ENCODE measurements around the gene CHCHD3. TPM values are rescaled to one million over a fixed set of nuclear protein-coding genes. Genes with fewer than 3 reads are reported as not detected.

CHCHD3 gene
- total RNA-seq: 10 to 100 TPM; 30.0 to 65.1 TPM

DNA sequence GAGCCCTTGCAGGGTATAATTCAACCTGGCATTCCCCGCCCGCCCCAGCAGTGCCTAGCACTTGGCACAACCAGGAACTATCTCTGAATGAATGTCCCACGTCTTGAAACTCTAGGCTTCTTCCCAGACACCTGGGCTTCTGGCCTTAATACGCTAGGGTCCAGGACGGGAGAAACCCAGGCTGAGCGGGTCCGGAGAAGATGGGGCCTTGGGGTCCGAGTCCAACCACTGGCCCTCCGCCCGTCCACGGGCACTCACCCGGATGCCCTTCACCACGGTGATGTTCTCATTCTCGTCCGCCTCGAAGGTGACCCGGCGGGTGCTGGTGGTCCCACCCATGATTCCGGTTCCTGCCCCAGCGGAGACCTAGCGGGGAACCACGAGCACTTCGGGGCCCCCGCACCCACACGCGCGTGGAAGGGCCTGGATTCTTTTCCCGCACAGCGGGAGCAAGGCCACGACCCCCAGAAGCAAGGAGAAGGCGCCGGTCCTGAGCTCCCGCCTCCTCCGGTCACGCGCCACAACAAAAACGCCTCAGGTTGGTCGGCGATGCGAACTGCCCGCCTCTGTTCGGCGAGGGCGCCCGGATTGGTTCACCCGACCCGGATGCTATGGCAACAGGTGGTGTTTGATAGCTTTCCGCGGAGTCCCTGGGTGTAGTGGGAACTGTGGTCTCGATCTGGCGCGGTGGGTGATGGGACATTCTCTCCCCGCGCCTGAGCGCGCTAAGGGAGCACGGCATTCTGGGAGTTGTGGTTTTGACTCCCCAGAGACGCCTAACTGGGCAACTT, at the start of gene CHCHD3:
TSS of gene CHCHD3 (minus strand) at position 492 of the 791 bp plus-strand sequence. CDS start at position 339, 153 bp downstream.
- Mint-ChIP-seq H3K4me3 (peak within 1 kb of the TSS; percentile 89), H3K36me3 (ENCODE audit: low read depth) (peaks cover 20% of the 10 kb centered on the region), H3K9me3 (no peaks in the 10 kb centered on the region), H3K27ac (peak within 1 kb of the TSS; percentile 92), H3K4me1 (peaks cover 4% of the 10 kb centered on the region), H3K27me3 (peaks cover 2% of the 10 kb centered on the region)
- peak; percentile 99 for ATAC-seq (replicated peaks)

DNA sequence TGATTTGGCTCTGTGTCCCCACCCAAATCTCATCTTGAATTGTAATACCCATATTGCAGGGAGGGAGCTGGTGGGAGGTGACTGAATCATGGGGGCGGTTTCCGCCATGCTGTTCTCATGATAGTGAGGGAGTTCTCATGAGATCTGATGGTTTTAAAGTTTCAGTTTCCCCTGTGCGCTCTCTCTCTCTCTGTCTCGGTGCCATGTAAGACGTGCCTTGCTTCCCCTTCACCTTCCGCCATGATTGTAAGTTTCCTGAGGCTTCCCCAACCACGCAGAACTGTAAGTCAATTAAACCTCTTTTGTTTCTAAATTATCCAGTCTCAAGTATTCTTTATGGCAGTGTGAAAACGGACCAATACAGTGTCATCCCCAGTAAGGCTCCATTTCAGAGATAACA, 48.3 kb upstream of the CHCHD3 start:
- peaks cover 5% of the 10 kb centered on the region for H3K27me3 Mint-ChIP-seq
- peaks cover 6% of the 10 kb centered on the region for H3K9me3 Mint-ChIP-seq
- no peaks in the 10 kb centered on the region for H3K4me1 Mint-ChIP-seq

DNA sequence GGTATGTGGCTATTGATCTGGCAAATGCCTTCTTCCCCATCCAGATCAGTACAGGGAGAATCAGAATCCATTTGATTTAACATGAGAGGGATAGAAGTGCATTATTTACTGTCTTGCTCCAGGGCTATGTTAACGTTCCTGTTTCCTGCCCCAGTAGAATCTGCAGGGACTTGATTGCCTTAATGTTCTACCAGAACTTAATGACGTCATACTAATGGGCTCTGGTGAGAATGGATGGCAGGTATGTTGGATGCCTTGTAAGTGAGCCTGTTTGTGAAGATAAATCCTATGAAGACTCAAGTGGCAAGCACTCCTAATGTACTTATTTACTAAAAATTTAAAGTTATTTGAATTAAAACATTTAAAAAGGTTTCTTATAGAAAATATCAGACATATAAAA, 44.5 kb upstream of the CHCHD3 start:
- Mint-ChIP-seq H3K4me3 (no peak overlapping the region), H3K27ac (no peak overlapping the region), H3K9me3 (peaks cover 6% of the 10 kb centered on the region), H3K27me3 (peaks cover 9% of the 10 kb centered on the region), H3K36me3 (ENCODE audit: low read depth) (no peaks in the 10 kb centered on the region), H3K4me1 (no peaks in the 10 kb centered on the region)
- no peak for ATAC-seq (replicated peaks)

More for the DNA sequence above, 48.3 kb upstream of the CHCHD3 start:
- ATAC-seq (replicated peaks): no peak
- no peak overlapping the region for H3K27ac Mint-ChIP-seq
- H3K4me3 Mint-ChIP-seq: no peak overlapping the region
- no peaks in the 10 kb centered on the region for H3K36me3 Mint-ChIP-seq (ENCODE audit: low read depth)

DNA sequence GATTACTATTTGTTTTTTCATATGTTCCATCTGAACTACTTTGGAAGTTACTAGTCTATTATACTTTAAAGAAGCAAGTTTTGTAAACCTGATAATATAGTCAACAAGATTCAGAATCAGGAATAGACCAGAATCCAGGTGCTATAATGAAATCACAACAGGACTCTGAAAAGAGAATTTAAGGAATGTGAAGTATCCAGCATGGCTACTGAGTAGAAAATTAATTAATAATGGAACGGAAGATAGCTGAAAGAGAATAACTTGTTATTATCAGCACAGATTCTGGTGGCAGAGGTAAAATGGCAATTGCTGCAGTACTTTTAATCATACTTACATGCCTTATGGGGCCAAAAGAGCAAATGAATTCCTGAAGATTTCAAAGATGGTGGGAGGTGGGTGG, 43.1 kb upstream of the CHCHD3 start:
- H3K4me3 Mint-ChIP-seq: no peak overlapping the region
- H3K36me3 Mint-ChIP-seq (ENCODE audit: low read depth): no peaks in the 10 kb centered on the region
- no peak overlapping the region for H3K27ac Mint-ChIP-seq
- H3K4me1 Mint-ChIP-seq: no peaks in the 10 kb centered on the region
- no peak for ATAC-seq (replicated peaks)
- H3K9me3 Mint-ChIP-seq: no peaks in the 10 kb centered on the region
- H3K27me3 Mint-ChIP-seq: peaks cover 9% of the 10 kb centered on the region

DNA sequence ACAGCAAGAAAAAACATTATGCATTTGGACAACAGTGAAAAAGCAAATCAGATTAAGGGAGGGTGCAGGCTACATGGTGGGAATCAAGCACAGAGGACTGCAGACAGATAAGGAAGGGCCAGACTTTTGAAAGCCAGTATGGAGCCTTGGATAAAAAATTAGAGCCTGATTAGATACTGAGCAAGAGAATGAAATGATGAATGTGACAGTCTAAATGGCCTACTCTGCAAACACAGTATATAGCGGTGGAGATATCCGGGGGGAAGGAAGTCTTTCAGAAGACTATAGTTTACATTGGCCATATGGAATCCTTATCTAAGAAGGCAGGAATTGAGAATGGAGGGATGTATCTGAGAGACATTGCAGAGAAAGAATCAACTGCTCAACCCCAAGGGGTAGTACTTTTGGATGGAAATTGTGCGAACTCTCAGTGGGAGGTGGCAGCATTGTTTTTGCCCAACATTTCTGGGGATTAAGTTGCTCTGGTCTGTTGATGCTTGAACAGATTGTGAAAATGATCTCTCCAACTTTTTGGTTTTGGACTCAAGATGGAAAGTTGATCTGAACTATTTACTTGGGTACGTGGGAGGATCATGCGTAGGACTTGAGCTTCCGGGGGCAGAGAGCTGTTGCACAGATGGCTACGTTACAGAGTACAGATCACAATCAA, 39.4 kb upstream of the CHCHD3 start:
- Mint-ChIP-seq H3K27me3 (peaks cover 16% of the 10 kb centered on the region), H3K4me1 (no peaks in the 10 kb centered on the region), H3K4me3 (no peak overlapping the region), H3K9me3 (no peaks in the 10 kb centered on the region), H3K27ac (no peak overlapping the region), H3K36me3 (ENCODE audit: low read depth) (no peaks in the 10 kb centered on the region)
- ATAC-seq (replicated peaks): no peak

DNA sequence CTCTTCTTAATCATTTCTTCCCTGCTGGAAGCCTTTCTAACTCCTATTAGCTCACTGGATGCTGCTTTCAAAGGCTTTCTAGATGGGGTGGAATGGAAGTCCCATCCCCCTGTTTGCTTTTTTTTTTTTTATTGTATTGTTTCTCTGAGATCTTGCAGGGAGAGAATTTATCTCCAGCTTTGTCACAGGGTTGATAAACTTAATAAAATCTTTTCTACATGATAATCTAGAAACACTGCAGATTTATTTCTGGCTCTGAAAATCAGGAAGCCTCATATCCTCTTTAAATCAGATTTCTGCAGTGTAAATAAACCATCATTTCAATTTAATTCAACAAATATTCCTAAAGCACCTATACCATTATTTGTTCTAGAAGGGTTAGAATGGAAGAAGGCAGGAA, 37.2 kb upstream of the CHCHD3 start:
- ATAC-seq (replicated peaks): no peak
- Mint-ChIP-seq H3K4me1 (no peaks in the 10 kb centered on the region), H3K4me3 (no peak overlapping the region), H3K27me3 (peaks cover 26% of the 10 kb centered on the region), H3K27ac (no peak overlapping the region), H3K9me3 (no peaks in the 10 kb centered on the region), H3K36me3 (ENCODE audit: low read depth) (no peaks in the 10 kb centered on the region)

DNA sequence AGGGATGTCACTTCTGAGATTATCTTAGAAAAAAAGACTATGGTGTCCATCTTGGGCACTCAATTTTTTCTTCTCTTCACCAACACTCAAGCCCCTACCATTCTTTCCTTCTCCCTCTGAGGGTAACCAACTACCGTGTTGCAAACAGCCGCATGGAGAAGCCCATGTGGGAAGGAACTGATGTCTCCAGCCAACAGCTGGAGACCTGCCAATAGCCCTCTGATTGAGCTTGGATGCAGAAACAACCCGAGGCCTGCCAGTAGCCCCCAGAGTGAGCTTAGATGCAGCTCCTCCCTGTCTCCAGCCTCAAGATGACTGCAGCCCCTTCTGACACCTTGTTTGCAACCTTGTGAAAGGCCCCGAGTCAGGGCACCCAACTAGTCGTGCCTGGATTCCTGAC, 36.4 kb upstream of the CHCHD3 start:
- Mint-ChIP-seq H3K27ac (no peak overlapping the region), H3K36me3 (ENCODE audit: low read depth) (no peaks in the 10 kb centered on the region), H3K27me3 (peaks cover 30% of the 10 kb centered on the region), H3K4me1 (no peaks in the 10 kb centered on the region), H3K4me3 (no peak overlapping the region), H3K9me3 (no peaks in the 10 kb centered on the region)
- ATAC-seq (replicated peaks): no peak

DNA sequence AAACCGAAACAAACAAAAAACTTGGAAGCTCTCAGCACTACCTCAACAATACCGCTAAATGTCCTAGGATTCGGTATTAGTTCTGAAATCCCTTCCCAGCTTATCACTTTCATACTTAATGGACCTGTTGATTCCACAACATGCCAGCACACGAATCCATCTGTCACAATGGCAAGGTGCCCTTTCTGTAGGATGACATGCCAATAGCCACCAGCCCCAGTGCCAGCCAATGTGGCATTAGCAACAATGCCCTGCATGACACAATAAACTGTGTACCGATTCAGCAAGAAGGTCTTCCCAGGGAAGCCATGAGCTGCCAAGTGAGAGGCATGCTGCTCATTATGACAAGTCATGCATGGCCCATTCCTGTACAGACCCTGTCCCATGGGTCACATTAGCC, 35.6 kb upstream of the CHCHD3 start:
- H3K4me3 Mint-ChIP-seq: no peak overlapping the region
- H3K27ac Mint-ChIP-seq: no peak overlapping the region
- no peak for ATAC-seq (replicated peaks)
- H3K9me3 Mint-ChIP-seq: no peaks in the 10 kb centered on the region
- no peaks in the 10 kb centered on the region for H3K36me3 Mint-ChIP-seq (ENCODE audit: low read depth)
- no peaks in the 10 kb centered on the region for H3K4me1 Mint-ChIP-seq
- peaks cover 37% of the 10 kb centered on the region for H3K27me3 Mint-ChIP-seq

DNA sequence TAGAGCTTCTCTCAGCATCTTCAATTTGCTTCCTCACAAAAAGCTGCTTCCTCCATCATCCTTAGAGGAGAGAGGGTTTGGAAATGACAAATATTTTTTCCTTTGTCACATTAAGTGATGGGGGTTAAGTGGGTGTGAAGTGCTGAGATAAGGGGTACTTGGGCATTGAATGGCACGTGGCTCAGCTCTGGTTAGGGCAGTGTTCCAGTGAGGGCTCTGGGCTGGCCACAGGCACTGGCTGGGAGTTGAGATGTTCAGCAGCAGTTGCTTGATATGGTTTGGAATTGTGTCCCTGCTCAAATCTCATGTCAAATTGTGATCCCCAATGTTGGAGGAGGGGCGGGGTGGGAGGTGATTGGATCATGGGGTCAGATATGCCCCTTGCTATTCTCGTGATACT, 33.7 kb upstream of the CHCHD3 start:
- no peak overlapping the region for H3K27ac Mint-ChIP-seq
- no peaks in the 10 kb centered on the region for H3K4me1 Mint-ChIP-seq
- peaks cover 37% of the 10 kb centered on the region for H3K27me3 Mint-ChIP-seq
- no peaks in the 10 kb centered on the region for H3K36me3 Mint-ChIP-seq (ENCODE audit: low read depth)
- H3K9me3 Mint-ChIP-seq: no peaks in the 10 kb centered on the region
- no peak for ATAC-seq (replicated peaks)
- no peak overlapping the region for H3K4me3 Mint-ChIP-seq

DNA sequence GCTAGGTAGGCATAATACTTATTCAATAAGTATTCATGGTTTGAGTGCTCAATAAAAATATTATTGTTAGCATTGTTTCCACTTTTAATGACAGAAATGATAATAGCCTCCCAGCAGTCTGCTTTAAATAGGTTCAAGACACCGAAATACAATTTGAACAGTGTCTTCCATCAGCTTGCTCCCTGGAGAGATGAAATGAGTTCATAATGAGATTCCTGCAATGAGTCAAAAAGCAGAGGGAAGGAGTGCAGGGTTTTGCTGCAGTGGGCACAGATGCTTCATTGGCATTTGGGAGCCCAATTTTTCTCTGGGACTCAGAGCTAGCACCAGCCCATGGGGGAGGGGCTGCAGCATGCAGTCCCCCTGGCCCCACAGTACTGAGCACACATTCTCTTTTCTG, 32.6 kb upstream of the CHCHD3 start:
- no peak for ATAC-seq (replicated peaks)
- Mint-ChIP-seq H3K9me3 (no peaks in the 10 kb centered on the region), H3K27ac (no peak overlapping the region), H3K4me1 (no peaks in the 10 kb centered on the region), H3K27me3 (peaks cover 41% of the 10 kb centered on the region), H3K36me3 (ENCODE audit: low read depth) (no peaks in the 10 kb centered on the region), H3K4me3 (no peak overlapping the region)

DNA sequence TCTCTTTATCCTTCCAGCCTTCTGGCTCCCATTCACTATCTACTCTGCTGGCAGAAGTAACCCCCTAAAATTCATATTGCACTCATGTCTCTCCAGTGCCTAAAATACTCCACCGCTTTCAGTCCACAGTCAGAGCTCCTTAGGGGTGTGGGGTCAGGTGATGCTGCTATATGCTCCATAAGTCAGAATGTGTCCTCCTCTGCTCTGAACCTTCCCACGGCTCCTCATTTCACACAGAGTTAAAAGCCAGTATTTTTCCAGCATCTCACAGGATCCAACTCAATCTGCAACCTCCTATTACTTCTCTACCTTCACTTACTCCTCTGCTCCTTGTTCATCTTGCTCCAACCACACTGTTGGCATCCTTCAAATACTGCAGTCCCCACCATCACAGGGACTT, 31.1 kb upstream of the CHCHD3 start:
- Mint-ChIP-seq H3K27me3 (peaks cover 46% of the 10 kb centered on the region), H3K27ac (no peak overlapping the region), H3K4me3 (no peak overlapping the region), H3K36me3 (ENCODE audit: low read depth) (no peaks in the 10 kb centered on the region), H3K9me3 (no peaks in the 10 kb centered on the region), H3K4me1 (no peaks in the 10 kb centered on the region)
- no peak for ATAC-seq (replicated peaks)

DNA sequence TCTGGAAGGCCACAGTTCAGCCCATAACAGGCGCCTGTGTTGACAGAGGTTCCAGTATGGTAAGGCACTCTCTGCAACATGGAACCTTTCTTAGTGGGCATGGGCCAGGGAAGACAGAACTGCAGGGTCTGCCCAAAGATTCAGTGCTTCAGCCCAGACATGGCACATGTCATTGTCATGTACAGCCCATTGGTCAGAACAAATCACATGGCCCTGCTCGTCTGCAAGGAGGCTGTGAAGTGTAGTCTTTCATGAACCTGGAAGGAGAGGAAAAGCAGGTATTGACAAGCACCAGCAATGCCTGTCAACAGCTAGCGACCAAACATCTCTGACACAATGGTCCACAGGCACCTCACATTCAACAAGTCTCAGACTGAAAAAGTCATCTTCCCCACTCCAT, 30.4 kb upstream of the CHCHD3 start:
- Mint-ChIP-seq H3K27me3 (peaks cover 50% of the 10 kb centered on the region), H3K9me3 (no peaks in the 10 kb centered on the region), H3K4me1 (no peaks in the 10 kb centered on the region)

DNA sequence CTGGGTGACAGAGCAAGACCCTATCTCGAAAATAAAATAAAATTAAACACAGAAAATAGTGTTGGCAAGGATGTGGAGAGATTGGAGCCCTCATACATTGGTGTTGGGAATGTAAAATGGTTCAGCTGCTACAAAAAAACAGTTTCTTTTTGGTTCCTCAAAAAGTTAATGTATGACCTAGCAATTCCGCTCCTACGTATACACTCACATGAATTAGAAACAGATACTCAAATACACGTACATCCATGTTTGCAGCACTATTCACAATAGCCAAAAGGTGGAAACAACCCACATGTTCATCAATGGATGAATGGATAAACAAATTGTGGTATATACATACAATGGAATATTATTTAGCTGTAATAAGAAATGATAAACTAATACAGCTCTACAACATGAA, 28.4 kb upstream of the CHCHD3 start:
- Mint-ChIP-seq H3K36me3 (ENCODE audit: low read depth) (no peaks in the 10 kb centered on the region), H3K27ac (no peak overlapping the region), H3K4me1 (no peaks in the 10 kb centered on the region), H3K9me3 (no peaks in the 10 kb centered on the region), H3K27me3 (peaks cover 42% of the 10 kb centered on the region), H3K4me3 (no peak overlapping the region)
- ATAC-seq (replicated peaks): no peak

More for the DNA sequence above, 30.4 kb upstream of the CHCHD3 start:
- Mint-ChIP-seq H3K4me3 (no peak overlapping the region), H3K36me3 (ENCODE audit: low read depth) (no peaks in the 10 kb centered on the region), H3K27ac (no peak overlapping the region)
- ATAC-seq (replicated peaks): no peak

DNA sequence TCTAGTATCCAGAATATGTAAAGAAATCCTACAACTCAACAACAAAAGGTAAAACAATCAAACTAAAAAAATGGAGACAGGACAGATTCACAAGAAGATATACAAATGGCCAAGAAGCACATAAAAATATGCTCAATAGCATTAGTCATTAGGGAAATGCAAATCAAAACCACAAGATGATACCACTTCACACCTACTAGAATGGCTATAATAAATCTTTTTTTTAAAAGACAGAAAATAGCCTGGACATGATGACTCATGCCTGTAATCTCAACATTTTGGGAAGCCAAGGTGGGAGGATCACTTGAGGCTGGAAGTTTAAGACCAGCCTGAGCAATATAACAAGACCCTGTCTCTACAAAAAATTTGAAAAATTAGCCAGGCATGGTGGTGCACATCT, 27.9 kb upstream of the CHCHD3 start:
- Mint-ChIP-seq H3K27me3 (peaks cover 37% of the 10 kb centered on the region), H3K9me3 (no peaks in the 10 kb centered on the region), H3K27ac (no peak overlapping the region), H3K4me1 (no peaks in the 10 kb centered on the region), H3K36me3 (ENCODE audit: low read depth) (no peaks in the 10 kb centered on the region), H3K4me3 (no peak overlapping the region)
- ATAC-seq (replicated peaks): no peak

DNA sequence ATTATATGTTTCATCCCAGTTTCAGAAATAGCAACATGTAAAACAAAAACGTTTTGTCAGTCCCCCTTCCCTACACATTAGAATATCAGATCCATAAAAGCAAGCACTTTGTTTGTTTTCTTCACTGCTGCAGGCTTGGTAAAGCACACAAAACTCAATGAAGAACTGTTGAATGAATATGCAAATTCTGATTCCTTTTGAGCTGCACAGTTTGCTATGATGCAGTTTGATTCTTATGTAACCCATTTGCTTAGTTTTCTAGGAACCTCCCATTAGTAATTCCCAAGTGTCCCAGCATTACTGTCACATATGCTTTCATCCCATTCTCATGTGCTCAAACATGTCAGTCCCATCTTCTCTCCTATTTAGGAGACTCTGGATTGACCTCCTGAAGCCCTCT, 26.1 kb upstream of the CHCHD3 start:
- no peaks in the 10 kb centered on the region for H3K4me1 Mint-ChIP-seq
- ATAC-seq (replicated peaks): no peak
- no peaks in the 10 kb centered on the region for H3K36me3 Mint-ChIP-seq (ENCODE audit: low read depth)
- H3K9me3 Mint-ChIP-seq: no peaks in the 10 kb centered on the region
- H3K27me3 Mint-ChIP-seq: peaks cover 26% of the 10 kb centered on the region
- no peak overlapping the region for H3K4me3 Mint-ChIP-seq
- H3K27ac Mint-ChIP-seq: no peak overlapping the region
